Measurements from ENCODE around the gene IGLL1.

Gene IGLL1

GRCh38 chr22:23571486-23571885 lies 8.6 kb downstream of the IGLL1 start:
- Histone ChIP-seq H4K20me1 (ENCODE audit: insufficient read depth, low read length) (no peaks in the 10 kb centered on the region), H3K4me2 (ENCODE audit: low read length) (no peak overlapping the region), H3K9ac (ENCODE audit: low read length) (no peak overlapping the region), H3F3A (ENCODE audit: insufficient read depth, low read length) (no peaks in the 10 kb centered on the region), H3K27me3 (ENCODE audit: insufficient read depth, low read length) (peaks cover 7% of the 10 kb centered on the region; the same call in 1 of the 2 replicates), H3K79me2 (ENCODE audit: insufficient read depth, low read length) (no peaks in the 10 kb centered on the region), H3K36me3 (ENCODE audit: insufficient read depth, low read length) (no peaks in the 10 kb centered on the region), H3K4me3 (ENCODE audit: low read depth, low read length, poor library complexity, severe bottlenecking) (no peak overlapping the region), H3K27ac (ENCODE audit: low read depth, low read length, poor library complexity, severe bottlenecking) (no peak overlapping the region), H3K9me3 (ENCODE audit: low read length) (no peaks in the 10 kb centered on the region), H3K4me1 (ENCODE audit: insufficient read depth, low read length, severe bottlenecking) (no peaks in the 10 kb centered on the region), H2AFZ (ENCODE audit: low read length) (no peak overlapping the region), H3K9me2 (ENCODE audit: low read depth, low read length) (no peaks in the 10 kb centered on the region)
- TF ChIP-seq CTCF (IDR thresholded peaks at IDR 0.05; ENCODE audit: low read length) (no peak), EZH2 (IDR thresholded peaks at IDR 0.05; ENCODE audit: borderline replicate concordance, low read length) (no peak)

GRCh38 chr22:23570681-23571080 lies 9.4 kb downstream of the IGLL1 start:
- Histone ChIP-seq H3K9me3 (ENCODE audit: low read length) (no peaks in the 10 kb centered on the region), H3K4me3 (ENCODE audit: low read depth, low read length, poor library complexity, severe bottlenecking) (no peak overlapping the region), H3K36me3 (ENCODE audit: insufficient read depth, low read length) (no peaks in the 10 kb centered on the region), H3F3A (ENCODE audit: insufficient read depth, low read length) (no peaks in the 10 kb centered on the region), H3K4me2 (ENCODE audit: low read length) (no peak overlapping the region), H3K9ac (ENCODE audit: low read length) (no peak overlapping the region), H3K27ac (ENCODE audit: low read depth, low read length, poor library complexity, severe bottlenecking) (no peak overlapping the region), H4K20me1 (ENCODE audit: insufficient read depth, low read length) (no peaks in the 10 kb centered on the region), H3K27me3 (ENCODE audit: insufficient read depth, low read length) (peaks cover 7% of the 10 kb centered on the region; the same call in 1 of the 2 replicates), H2AFZ (ENCODE audit: low read length) (no peak overlapping the region), H3K4me1 (ENCODE audit: insufficient read depth, low read length, severe bottlenecking) (no peaks in the 10 kb centered on the region), H3K79me2 (ENCODE audit: insufficient read depth, low read length) (no peaks in the 10 kb centered on the region), H3K9me2 (ENCODE audit: low read depth, low read length) (no peaks in the 10 kb centered on the region)
- no peak for TF ChIP-seq CTCF (IDR thresholded peaks at IDR 0.05; ENCODE audit: low read length)
- no peak for TF ChIP-seq EZH2 (IDR thresholded peaks at IDR 0.05; ENCODE audit: borderline replicate concordance, low read length)

- Histone ChIP-seq H3K27me3 (ENCODE audit: insufficient read depth, low read length) (peaks cover 7% of the 10 kb centered on the region; the same call in 1 of the 2 replicates), H3K4me3 (ENCODE audit: low read depth, low read length, poor library complexity, severe bottlenecking) (no peak overlapping the region), H3F3A (ENCODE audit: insufficient read depth, low read length) (no peaks in the 10 kb centered on the region), H3K9ac (ENCODE audit: low read length) (no peak overlapping the region), H3K4me2 (ENCODE audit: low read length) (no peak overlapping the region), H3K9me3 (ENCODE audit: low read length) (no peaks in the 10 kb centered on the region), H3K27ac (ENCODE audit: low read depth, low read length, poor library complexity, severe bottlenecking) (no peak overlapping the region), H3K4me1 (ENCODE audit: insufficient read depth, low read length, severe bottlenecking) (no peaks in the 10 kb centered on the region), H3K9me2 (ENCODE audit: low read depth, low read length) (no peaks in the 10 kb centered on the region), H3K79me2 (ENCODE audit: insufficient read depth, low read length) (no peaks in the 10 kb centered on the region), H4K20me1 (ENCODE audit: insufficient read depth, low read length) (no peaks in the 10 kb centered on the region), H3K36me3 (ENCODE audit: insufficient read depth, low read length) (no peaks in the 10 kb centered on the region), H2AFZ (ENCODE audit: low read length) (no peak overlapping the region)
- TF ChIP-seq CTCF (IDR thresholded peaks at IDR 0.05; ENCODE audit: low read length): no peak
Measured at GRCh38 chr22:23569716-23570115, 10.4 kb downstream of the IGLL1 start.

All from OCI-LY1 (cell line).